HG03045 (cell line): ENCODE data around the gene C1orf56.
A peak's percentile ranks its signal among the peaks of the same experiment; 100 is the strongest.

Experiments used
- ATAC-seq: cut with Tn5 transposase; IDR thresholded peaks from one replicate; pipeline ENCODE4 v1.9.1; 2021; ENCODE audit warnings: mild to moderate bottlenecking, moderate library complexity; ENCODE audit not compliant: unreplicated experiment

Gene C1orf56

DNA sequence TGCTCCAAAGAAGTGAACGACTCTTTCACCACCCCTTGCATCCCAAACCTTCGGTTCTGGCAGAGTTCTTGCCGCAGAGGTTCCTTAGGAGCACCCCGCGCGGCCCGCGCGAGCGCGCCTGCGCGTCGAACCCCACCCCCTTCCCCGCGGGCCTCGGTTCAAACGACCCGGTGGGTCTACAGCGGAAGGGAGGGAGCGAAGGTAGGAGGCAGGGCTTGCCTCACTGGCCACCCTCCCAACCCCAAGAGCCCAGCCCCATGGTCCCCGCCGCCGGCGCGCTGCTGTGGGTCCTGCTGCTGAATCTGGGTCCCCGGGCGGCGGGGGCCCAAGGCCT lies at the start of gene C1orf56:
Gene C1orf56 (plus strand): TSS at position 161 of the 334 bp plus-strand sequence. CDS start 97 bp downstream, at position 258.
- peak; percentile 51 for ATAC-seq

GRCh38 chr1:150997949-150998348 lies 49.6 kb upstream of the C1orf56 start:
- no peak for ATAC-seq

GRCh38 chr1:150999051-150999674 lies 48.4 kb upstream of the C1orf56 start:
- no peak for ATAC-seq

GRCh38 chr1:150999926-151000325 lies 47.6 kb upstream of the C1orf56 start:
- ATAC-seq: no peak

DNA sequence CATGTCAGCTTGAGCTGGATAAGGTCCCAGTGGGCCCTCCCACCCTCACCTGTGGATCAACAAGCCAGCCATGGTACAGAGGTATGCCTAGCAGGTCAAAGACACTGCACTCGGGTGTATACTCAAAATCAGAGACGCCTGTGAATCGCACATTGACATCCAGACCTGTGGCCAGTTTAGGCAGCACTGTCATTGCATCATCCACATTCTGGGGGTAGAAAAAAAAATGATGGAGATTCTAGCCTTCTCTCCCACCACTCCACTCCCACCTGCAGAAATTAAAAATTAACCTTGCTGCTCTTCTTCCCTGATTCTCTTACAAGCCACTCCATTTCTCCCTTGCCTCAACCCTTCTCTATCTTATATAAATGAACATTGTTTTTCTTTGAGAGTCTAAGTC lies 47.1 kb upstream of the C1orf56 start:
- ATAC-seq: no peak

DNA sequence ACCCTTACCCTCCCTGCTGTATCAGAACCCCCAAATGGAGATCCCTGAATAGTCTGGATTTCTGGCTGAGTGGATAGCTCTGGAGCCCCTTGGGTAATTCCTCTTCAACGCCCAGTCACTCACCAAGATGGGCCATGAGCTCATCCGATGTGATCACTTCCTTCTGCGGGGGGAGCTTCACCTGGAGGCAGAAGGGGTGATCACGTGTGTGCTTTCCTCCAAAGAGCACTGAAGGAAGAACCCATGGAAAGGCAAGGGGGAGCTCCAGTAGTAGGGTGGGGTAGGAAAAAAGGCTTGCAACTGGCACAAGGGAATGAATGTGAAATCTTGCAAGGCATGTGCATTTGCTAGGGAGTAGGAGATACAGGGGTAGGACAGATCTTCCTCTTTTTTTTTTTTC lies 45.9 kb upstream of the C1orf56 start:
- no peak for ATAC-seq

- no peak for ATAC-seq
Measured at GRCh38 chr1:151002051-151002450, 45.5 kb upstream of the C1orf56 start.

DNA sequence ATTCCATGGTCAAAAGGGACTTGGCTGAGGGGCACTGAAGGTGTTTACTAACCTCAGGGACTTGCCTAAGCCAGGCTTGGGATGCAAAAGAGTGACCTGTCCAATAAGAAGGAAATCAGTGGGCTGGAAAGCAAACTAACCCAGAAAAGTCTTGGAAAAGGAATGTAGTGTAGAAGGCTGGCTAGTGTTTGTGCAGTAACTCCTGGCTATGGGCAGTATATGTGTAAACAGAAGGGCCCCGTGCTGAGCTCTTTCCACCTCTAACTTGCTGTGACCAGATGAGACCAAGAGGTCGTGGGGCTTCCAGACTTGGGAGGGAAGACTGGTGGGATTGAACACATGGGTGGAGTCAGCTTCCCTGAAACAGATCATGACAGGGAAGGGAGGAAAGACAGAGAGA lies 44.9 kb upstream of the C1orf56 start:
- ATAC-seq: no peak

DNA sequence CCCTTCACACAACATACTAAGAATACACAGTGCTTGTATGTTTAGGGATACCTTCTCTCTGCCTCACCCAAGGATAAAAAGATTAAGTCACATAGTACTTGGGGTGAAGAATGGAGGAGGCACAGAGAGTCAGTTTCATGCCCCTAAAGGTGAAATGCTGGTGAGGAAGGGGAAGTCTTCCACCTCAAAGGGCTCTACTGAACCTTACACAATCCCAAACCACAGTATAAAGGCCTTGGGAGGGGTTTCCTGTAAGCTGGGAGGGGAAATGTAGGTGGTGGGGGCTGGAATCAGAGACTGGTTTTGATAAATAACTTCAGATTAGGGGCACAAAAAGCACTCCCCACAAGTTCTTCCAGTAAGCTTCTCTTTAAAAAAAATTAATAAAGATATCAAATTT lies 44.4 kb upstream of the C1orf56 start:
- ATAC-seq: no peak

- ATAC-seq: no peak
Measured at GRCh38 chr1:151005729-151006319, 41.7 kb upstream of the C1orf56 start.

- peak; percentile 46 for ATAC-seq
Measured at GRCh38 chr1:151006327-151007052, 41.1 kb upstream of the C1orf56 start, which contains the start of gene MINDY1. MINDY1 (minus strand) TSS chr1:151006902; CDS start chr1:151002617, 4,285 bp downstream.

DNA sequence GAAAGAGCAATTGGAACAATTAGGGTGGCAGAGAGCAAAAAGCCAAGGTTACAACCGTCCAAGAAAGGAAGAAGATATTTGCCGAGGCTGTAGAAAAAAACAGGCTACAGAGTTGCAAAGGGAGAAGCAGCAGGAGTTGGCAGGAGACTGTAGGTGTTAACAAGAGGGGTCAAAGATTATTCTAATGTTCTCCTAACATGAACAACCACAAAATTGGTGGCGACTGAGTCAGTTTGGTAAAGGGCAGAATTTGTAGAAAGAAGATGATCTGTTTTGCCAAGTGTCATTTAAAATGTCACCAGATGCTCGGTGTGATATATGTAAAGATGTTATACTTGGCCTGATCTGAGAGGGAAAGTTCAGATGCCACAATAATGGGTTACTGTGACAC lies 39.7 kb upstream of the C1orf56 start:
- no peak for ATAC-seq

DNA sequence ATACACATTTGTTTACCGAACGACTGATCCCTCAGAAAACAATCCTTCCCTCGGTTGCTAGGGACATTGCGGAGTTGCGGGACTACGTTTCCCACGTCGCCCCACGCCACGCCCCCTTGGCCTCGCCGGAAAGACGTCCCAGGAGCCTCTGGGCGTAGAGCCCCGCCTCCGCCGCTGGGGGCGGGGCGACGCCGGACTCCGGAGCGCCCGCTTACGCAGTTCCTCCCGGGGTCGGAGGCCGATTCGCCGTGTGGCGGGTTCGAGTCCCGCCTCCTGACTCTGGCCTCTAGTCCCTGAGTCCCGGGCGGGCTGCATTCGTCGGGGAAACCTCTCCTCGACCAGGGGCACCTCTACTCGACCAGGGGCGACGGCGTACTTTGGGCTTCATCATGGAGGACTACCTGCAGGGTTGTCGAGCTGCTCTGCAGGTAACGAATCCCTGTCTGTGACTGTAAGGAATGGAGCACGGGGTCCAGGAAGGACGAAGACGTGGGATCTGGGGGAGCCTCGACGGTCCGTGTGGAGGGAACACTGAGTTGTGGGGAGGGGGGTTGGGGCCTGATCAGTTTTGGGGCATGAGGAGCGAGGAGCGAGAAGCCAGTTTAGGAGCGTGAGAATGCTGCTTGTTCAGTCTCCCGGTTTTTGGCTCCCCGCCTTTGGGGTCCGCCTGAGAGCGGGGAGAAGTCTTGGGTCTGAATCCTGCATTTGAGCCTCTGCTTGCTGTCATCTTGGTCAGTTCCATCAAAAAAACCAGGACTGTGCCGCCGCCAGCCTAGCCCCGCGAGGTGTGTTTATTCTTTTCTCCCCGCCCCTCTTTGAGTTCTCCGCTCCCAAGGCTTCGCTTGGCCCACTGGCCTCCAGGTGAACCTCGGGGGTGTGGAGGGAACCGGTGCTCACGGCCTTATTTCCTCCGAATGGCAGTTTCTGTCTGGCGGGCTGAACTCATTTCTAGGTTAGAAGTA lies 39.0 kb upstream of the C1orf56 start, which contains the start of gene PRUNE1:
Gene PRUNE1 (plus strand): TSS at position 206 of the 962 bp plus-strand sequence. CDS start 184 bp downstream, at position 390.
- ATAC-seq: peak; percentile 78

- no peak for ATAC-seq
Measured at GRCh38 chr1:151009206-151009587, 38.4 kb upstream of the C1orf56 start.

GRCh38 chr1:151009674-151010345 lies 37.7 kb upstream of the C1orf56 start:
- ATAC-seq: no peak

DNA sequence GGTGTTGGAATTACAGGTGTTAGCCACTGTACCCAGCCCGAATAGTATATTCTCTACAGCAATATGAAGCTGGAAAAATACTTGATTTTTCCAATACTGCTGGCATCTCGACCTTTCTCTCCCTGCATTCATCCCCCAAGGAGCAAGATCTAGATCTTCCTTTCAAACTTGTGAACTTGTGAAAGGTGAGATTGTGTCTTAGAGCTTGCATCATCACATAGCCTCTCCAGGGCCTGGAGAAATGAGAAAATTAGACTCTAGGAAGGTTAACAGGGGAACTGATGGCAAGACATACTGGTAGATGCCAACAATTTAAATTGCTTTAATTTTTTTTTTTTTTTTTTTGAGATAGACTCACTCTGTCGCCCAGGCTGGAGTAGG lies 37.2 kb upstream of the C1orf56 start:
- ATAC-seq: no peak

DNA sequence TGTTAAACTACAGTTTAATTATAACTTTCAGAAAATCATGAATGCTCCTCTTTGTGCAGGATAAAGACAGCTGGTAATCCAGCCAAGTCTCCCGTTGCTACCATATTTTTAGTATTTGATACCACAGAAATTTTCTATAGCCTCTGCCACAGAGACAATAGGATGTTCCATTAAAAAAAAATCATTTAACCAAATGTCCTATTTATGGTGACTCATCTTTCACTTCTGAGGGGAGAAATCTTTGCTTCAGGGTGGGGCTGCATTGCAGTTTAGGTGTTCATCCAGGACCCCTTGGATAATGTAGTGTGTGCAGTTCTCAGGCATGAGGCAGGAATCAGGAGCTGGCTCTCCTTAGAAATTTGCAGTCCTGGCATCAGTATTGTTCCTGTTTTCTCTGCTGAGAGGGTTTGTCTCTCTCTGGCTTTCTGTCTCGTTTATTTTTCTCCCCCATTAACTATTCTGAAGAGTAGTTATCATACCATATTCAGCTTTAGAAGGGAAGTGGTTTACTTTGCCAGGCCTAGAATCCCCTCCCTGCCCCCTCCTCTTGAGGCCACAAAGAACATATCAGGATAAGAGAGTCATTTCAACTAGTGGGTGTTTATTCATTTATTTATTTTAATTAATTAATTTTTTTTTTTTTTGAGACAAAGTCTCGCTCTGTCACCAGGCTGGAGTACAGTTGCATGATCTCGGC lies 36.2 kb upstream of the C1orf56 start:
- ATAC-seq: no peak

DNA sequence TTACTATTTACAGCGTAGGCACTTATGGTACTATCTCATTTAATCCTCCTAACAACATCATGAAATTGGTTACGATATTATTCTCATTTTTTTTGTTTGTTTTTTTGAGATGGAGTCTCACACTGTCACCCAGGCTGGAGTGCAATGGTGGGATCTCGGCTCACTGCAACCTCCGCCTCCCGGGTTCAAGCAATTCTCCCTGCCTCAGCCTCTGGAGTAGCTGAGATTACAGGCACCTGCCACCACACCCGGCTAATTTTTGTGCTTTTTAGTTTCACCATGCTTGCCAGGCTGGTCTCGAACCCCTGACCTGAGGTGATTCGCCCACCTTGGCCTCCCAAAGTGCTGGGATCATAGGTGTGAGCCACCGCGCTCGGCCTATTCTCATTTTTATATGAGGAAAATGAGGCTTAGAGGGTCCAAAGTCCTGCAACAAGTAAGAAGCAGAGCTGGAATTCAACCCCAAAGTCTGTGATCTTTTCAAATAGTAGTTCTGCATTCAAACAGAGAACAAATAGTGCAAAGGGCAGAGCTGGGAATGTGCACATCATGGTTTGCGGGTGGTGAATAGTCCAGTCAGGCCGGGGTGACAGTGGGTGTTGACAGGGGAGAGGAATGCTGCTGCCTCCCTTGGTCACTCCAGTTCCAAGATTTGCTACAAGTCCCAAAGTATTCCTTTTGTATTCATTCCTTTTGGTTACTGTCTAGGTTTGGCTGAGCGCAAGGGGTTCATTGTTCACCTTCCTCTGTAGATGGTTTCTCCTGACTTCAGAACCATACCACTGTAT lies 34.7 kb upstream of the C1orf56 start:
- ATAC-seq: no peak

GRCh38 chr1:151013518-151013917 lies 34.0 kb upstream of the C1orf56 start:
- no peak for ATAC-seq
